KMS-11 (cell line): ENCODE data around the gene S100A13.

ENCODE experiments used
- H2AFZ ChIP-seq: fragments of 200-600 bp; sonication (generic); 2 replicates; pipeline ENCODE4 v1.6.1; 2016; ENCODE audit warnings: antibody characterized with exemption, mixed run types, low read depth
- H3K27ac ChIP-seq: fragments of 200-600 bp; sonication (generic); 2 replicates; pipeline ENCODE4 v1.6.1; 2016; ENCODE audit warnings: mild to moderate bottlenecking, mixed run types
- H3K27me3 ChIP-seq: fragments of 200-600 bp; sonication (generic); 2 replicates; pipeline ENCODE4 v1.6.1; 2017; ENCODE audit warnings: mild to moderate bottlenecking, low read depth, mixed run types, moderate library complexity; ENCODE audit not compliant: insufficient read depth
- H3K36me3 ChIP-seq: fragments of 200-600 bp; sonication (generic); 2 replicates; pipeline ENCODE4 v1.6.1; 2017; ENCODE audit warnings: mild to moderate bottlenecking, mixed run types; ENCODE audit not compliant: insufficient read depth
- H3K4me1 ChIP-seq: fragments of 200-600 bp; sonication (generic); 2 replicates; pipeline ENCODE4 v1.6.1; 2016; ENCODE audit warnings: mild to moderate bottlenecking, low read depth, mixed run types; ENCODE audit not compliant: poor library complexity, severe bottlenecking
- H3K4me2 ChIP-seq: fragments of 200-600 bp; sonication (generic); 2 replicates; pipeline ENCODE4 v1.7.0; 2016; ENCODE audit warnings: mild to moderate bottlenecking, mixed run types
- H3K4me3 ChIP-seq: fragments of 200-600 bp; sonication (generic); IDR thresholded peaks from 2 replicates; pipeline ENCODE4 v1.6.1; 2017; ENCODE audit warnings: low read depth, low read length, mixed read lengths; ENCODE audit not compliant: insufficient read depth
- H3K79me2 ChIP-seq: fragments of 200-600 bp; sonication (generic); 2 replicates; pipeline ENCODE4 v1.6.1; 2016; ENCODE audit warnings: low read depth, mixed run types; ENCODE audit not compliant: insufficient read depth
- H3K9ac ChIP-seq: fragments of 200-600 bp; sonication (generic); 2 replicates; pipeline ENCODE4 v1.6.1; 2016; ENCODE audit warnings: mild to moderate bottlenecking, mixed run types
- H4K20me1 ChIP-seq: fragments of 200-600 bp; sonication (generic); 2 replicates; pipeline ENCODE4 v1.6.1; 2016; ENCODE audit warnings: mild to moderate bottlenecking, mixed run types; ENCODE audit not compliant: insufficient read depth
- TF ChIP-seq, protein P1 (sequence below): fragments of 200-600 bp; sonication (generic); conservative IDR thresholded peaks from 2 replicates; pipeline ENCODE4 v1.6.1; 2017; ENCODE audit warnings: low read depth, mild to moderate bottlenecking, antibody characterized with exemption, low read length, moderate library complexity, mixed read lengths

The S100A13 gene

DNA sequence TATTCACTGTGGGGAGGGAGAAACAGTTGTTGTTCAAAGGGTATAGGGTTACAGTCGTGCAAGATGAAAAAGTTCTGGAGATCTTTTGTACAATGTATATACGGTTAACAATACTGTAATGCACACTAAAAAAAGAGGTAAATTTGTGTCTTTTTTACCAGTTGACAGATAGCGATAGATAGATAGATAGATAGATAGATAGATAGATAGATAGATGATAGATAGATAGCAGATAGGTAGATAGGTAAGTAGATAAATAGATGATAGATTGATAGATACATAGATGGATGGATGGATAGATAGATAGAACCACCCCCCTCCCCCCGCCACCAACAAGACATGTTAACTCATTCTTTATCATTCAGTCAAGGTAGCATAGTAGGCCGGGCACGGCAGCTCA, 24.6 kb downstream of the S100A13 start:
- H3K27ac ChIP-seq = no peak overlapping the region
- H3K4me1 ChIP-seq = no peaks in the 10 kb centered on the region
- TF ChIP-seq, protein P1, sequence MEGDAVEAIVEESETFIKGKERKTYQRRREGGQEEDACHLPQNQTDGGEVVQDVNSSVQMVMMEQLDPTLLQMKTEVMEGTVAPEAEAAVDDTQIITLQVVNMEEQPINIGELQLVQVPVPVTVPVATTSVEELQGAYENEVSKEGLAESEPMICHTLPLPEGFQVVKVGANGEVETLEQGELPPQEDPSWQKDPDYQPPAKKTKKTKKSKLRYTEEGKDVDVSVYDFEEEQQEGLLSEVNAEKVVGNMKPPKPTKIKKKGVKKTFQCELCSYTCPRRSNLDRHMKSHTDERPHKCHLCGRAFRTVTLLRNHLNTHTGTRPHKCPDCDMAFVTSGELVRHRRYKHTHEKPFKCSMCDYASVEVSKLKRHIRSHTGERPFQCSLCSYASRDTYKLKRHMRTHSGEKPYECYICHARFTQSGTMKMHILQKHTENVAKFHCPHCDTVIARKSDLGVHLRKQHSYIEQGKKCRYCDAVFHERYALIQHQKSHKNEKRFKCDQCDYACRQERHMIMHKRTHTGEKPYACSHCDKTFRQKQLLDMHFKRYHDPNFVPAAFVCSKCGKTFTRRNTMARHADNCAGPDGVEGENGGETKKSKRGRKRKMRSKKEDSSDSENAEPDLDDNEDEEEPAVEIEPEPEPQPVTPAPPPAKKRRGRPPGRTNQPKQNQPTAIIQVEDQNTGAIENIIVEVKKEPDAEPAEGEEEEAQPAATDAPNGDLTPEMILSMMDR = no peak

DNA sequence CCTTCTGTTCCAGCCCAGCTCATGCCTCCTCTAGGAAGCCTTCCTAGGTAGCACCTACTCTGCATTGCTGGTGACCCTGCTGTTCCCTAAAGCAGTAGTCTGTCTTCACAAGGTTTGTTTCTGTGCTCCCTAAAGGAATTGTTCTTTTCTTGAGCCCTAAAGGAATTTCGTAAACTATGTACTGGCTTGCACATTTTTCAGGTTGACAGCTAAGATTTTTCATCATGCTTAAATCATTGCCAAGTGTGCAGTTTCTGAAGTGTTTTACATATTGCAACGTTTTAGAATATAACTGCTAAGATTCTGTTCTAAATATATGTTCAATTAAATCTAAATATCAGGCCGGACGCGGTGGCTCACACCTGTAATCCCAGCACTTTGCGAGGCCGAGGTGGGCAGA, 27.5 kb downstream of the S100A13 start:
- Histone ChIP-seq H3K4me1 (no peaks in the 10 kb centered on the region), H2AFZ (no peak overlapping the region), H3K9ac (no peak overlapping the region)

More for the DNA sequence above, 24.6 kb downstream of the S100A13 start:
- Histone ChIP-seq H2AFZ (no peak overlapping the region), H3K79me2 (no peaks in the 10 kb centered on the region), H3K27me3 (no peaks in the 10 kb centered on the region), H3K36me3 (no peaks in the 10 kb centered on the region), H4K20me1 (no peaks in the 10 kb centered on the region), H3K4me2 (no peak overlapping the region), H3K4me3 (no peak overlapping the region), H3K9ac (no peak overlapping the region)

DNA sequence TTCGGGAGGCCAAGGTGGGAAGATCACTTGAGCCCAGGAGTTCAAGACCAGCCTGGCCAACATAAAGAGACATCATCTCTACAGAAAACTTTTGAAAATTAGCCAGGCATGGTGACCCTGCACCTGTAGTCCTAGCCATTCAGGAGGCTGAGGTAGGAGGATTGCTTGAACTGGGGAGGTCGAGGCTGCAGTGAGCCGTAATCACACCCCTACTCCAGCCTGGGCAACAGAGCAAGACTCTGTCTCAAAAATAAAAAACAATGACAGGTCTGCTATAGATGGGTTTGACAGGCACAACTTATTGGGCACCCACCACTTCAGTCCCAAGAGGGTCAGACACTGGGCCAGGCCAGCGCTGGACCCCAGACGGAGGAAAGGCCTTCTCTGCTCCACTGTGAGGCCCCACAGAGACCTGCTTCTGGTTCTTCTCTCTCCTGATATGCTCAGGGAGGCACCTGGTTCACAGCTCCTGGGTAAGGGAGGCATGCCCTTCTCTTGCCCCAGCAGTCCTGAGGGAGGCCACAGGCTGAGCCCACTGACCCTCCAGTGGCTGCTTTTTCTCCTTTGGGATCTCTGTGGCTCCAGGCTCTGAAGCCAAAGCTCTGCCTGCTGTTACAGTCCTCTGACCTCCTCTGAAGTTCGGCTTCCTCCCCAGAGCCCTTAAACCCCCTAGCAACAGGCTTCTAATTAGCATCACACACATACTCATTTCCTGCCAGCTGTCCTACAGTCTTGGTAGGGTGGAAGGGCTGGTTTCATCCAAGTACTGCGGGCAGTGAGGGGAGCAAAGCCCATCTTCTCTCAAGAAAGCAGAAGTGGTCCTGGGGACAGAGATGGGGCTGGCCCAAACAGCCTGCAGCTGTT, 28.8 kb downstream of the S100A13 start:
- Histone ChIP-seq H3K27ac (no peak overlapping the region), H2AFZ (no peak overlapping the region)

More for the DNA sequence above, 27.5 kb downstream of the S100A13 start:
- H3K79me2 ChIP-seq = no peaks in the 10 kb centered on the region
- no peaks in the 10 kb centered on the region for H3K27me3 ChIP-seq
- no peak overlapping the region for H3K4me2 ChIP-seq
- TF ChIP-seq, protein P1 = no peak
- H4K20me1 ChIP-seq = no peaks in the 10 kb centered on the region
- no peaks in the 10 kb centered on the region for H3K36me3 ChIP-seq
- no peak overlapping the region for H3K4me3 ChIP-seq
- no peak overlapping the region for H3K27ac ChIP-seq

DNA sequence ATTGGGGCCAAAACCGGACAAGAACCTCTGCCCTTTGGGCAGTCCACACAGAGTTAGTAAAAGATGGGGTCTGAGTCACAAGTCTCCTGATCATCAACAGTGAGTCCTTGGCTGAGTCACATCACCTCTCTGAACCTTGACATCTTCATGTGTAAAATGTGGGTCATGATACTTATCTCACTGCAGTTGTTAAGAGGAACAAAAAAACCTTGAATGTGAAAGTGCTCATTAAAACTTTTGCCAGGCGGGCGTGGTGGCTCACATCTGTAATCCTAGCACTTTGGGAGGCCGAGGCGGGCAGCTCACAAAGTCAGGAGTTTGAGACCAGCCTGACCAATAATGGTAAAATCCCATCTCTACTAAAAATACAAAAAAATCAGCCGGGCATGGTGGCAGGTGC, 30.1 kb downstream of the S100A13 start:
- no peaks in the 10 kb centered on the region for H4K20me1 ChIP-seq
- H3K4me3 ChIP-seq = no peak overlapping the region
- H3K27ac ChIP-seq = no peak overlapping the region
- H2AFZ ChIP-seq = no peak overlapping the region
- no peak overlapping the region for H3K4me2 ChIP-seq
- TF ChIP-seq, protein P1 = no peak
- H3K36me3 ChIP-seq = no peaks in the 10 kb centered on the region
- H3K4me1 ChIP-seq = no peaks in the 10 kb centered on the region
- H3K79me2 ChIP-seq = no peaks in the 10 kb centered on the region
- no peaks in the 10 kb centered on the region for H3K27me3 ChIP-seq
- H3K9ac ChIP-seq = no peak overlapping the region

More for the DNA sequence above, 28.8 kb downstream of the S100A13 start:
- TF ChIP-seq, protein P1 = no peak
- no peaks in the 10 kb centered on the region for H4K20me1 ChIP-seq
- no peaks in the 10 kb centered on the region for H3K27me3 ChIP-seq
- H3K36me3 ChIP-seq = no peaks in the 10 kb centered on the region
- H3K9ac ChIP-seq = no peak overlapping the region
- H3K4me3 ChIP-seq = no peak overlapping the region
- H3K79me2 ChIP-seq = no peaks in the 10 kb centered on the region
- no peaks in the 10 kb centered on the region for H3K4me1 ChIP-seq
- no peak overlapping the region for H3K4me2 ChIP-seq
